Activated CD8-positive, alpha-beta memory T cell treated with anti-CD3 and anti-CD28 coated beads, Interleukin-2, amount 50 U/mL, for 48 hours (primary cell): ENCODE data around the gene HYAL3.
"Not testable (repeated sequence)": the region's sequence is repeated elsewhere in the genome, so short reads cannot be mapped to it uniquely, and the experiment has no call there.

Source experiments
- DNase-seq: peaks from one replicate; pipeline ENCODE4 v3.0.0-alpha.2; 2020

Gene HYAL3

GRCh38 chr3:50288387-50289007, 10.7 kb downstream of the HYAL3 start:
- DNase-seq = no peak

- no peak for DNase-seq
Observed at GRCh38 chr3:50287262-50287661, 11.9 kb downstream of the HYAL3 start.

- DNase-seq = no peak
Observed at GRCh38 chr3:50286322-50287227, 12.6 kb downstream of the HYAL3 start.

- not testable (repeated sequence) for DNase-seq
Observed at GRCh38 chr3:50284121-50284520, 15.1 kb downstream of the HYAL3 start.

- no peak for DNase-seq
Observed at GRCh38 chr3:50279255-50280016, 19.8 kb downstream of the HYAL3 start.

GRCh38 chr3:50278880-50279224, 20.4 kb downstream of the HYAL3 start, which contains the start of gene LSMEM2:
LSMEM2 (plus strand) TSS chr3:50279087; CDS start chr3:50279114, 27 bp downstream.
- no peak for DNase-seq

- DNase-seq = no peak
Observed at GRCh38 chr3:50278123-50278879, 20.9 kb downstream of the HYAL3 start.

GRCh38 chr3:50276762-50277101, 22.5 kb downstream of the HYAL3 start:
- DNase-seq = no peak

GRCh38 chr3:50275996-50276761, 23.0 kb downstream of the HYAL3 start:
- DNase-seq = no peak

GRCh38 chr3:50275141-50275995, 23.8 kb downstream of the HYAL3 start:
- no peak for DNase-seq

GRCh38 chr3:50274371-50275104, 24.7 kb downstream of the HYAL3 start:
- peak; percentile 91 for DNase-seq

GRCh38 chr3:50273689-50274065, 25.5 kb downstream of the HYAL3 start:
- DNase-seq = no peak

- DNase-seq = peak; percentile 100
Observed at GRCh38 chr3:50272911-50273688, 26.1 kb downstream of the HYAL3 start.

- DNase-seq = not testable (repeated sequence)
Observed at GRCh38 chr3:50272538-50272910, 26.7 kb downstream of the HYAL3 start.

GRCh38 chr3:50271314-50271936, 27.8 kb downstream of the HYAL3 start:
- no peak for DNase-seq

GRCh38 chr3:50270422-50271224, 28.6 kb downstream of the HYAL3 start:
- no peak for DNase-seq

- no peak for DNase-seq
Observed at GRCh38 chr3:50269977-50270413, 29.2 kb downstream of the HYAL3 start.

- no peak for DNase-seq
Observed at GRCh38 chr3:50269460-50269859, 29.7 kb downstream of the HYAL3 start.
